B cell (primary cell): ENCODE data around the gene PPCDC. TPM values are rescaled to one million over a fixed set of nuclear protein-coding genes. Genes with fewer than 3 reads are reported as not detected.

Experiments
- ATAC-seq: fragments of 200-7000 bp; cut with Tn5 transposase; one replicate; pipeline ENCODE4 v1.10.0; 2021; ENCODE audit warnings: low read depth, mild to moderate bottlenecking, moderate number of reproducible peaks, moderate library complexity
- CTCF ChIA-PET: fragments of 350-600 bp; sonication (Branson Sonifier 250); formaldehyde crosslinking; loops from one replicate; lab custom pipeline; 2021; ENCODE audit warnings: antibody characterized with exemption, inconsistent platforms; lab: Charles Lee
- POLR2A ChIA-PET: fragments of 350-600 bp; sonication (Branson Sonifier 250); formaldehyde crosslinking; loops from one replicate; lab custom pipeline; 2021; ENCODE audit warnings: antibody characterized with exemption; lab: Charles Lee
- DNase-seq: peaks from one replicate; pipeline ENCODE4 v3.0.0; 2013
- H2AFZ ChIP-seq: 2 replicates; pipeline ENCODE4 v1.6.1; 2012; ENCODE audit warnings: mild to moderate bottlenecking, low read depth, low read length; ENCODE audit not compliant: insufficient read depth, poor library complexity, severe bottlenecking
- H3K27ac ChIP-seq, 2 donors: 1 replicate in 1 of 2; 2 replicates in 1 of 2; pipeline ENCODE4 v1.5.1; 2012 to 2013; ENCODE audit warnings: low read length in 2 of 2, mild to moderate bottlenecking in 2 of 2, moderate library complexity in 1 of 2
- H3K27me3 ChIP-seq, 4 experiments: fragments of 200-600 bp in 1 of 4; sonication (generic) in 1 of 4; replicated peaks in 1 of 4; 1 replicate in 2 of 4; 2 replicates in 2 of 4; pipeline versions ENCODE4 v1.6.1 to v1.7.0; 2013 to 2016; ENCODE audit warnings: low read length in 3 of 4, mild to moderate bottlenecking in 2 of 4, mixed read lengths in 1 of 4, moderate library complexity in 1 of 4; ENCODE audit not compliant: insufficient read depth in 4 of 4, control insufficient read depth in 3 of 4; ENCODE audit errors: control extremely low read depth in 1 of 4
- H3K36me3 ChIP-seq, 2 experiments: replicated peaks in 1 of 2; 1 replicate in 1 of 2; 2 replicates in 1 of 2; pipeline versions ENCODE4 v1.6.1 to v1.7.1; 2013; ENCODE audit warnings: low read length in 1 of 2; ENCODE audit not compliant: insufficient read depth in 2 of 2, control insufficient read depth in 1 of 2; ENCODE audit errors: control extremely low read depth in 1 of 2, extremely low read depth in 1 of 2
- H3K4me1 ChIP-seq, 2 donors: fragments of 200-600 bp in 1 of 2; sonication (generic) in 1 of 2; 1 replicate in 1 of 2; 2 replicates in 1 of 2; pipeline versions ENCODE4 v1.5.1 to v1.6.1; 2013 to 2017; ENCODE audit warnings: low read length in 2 of 2; ENCODE audit not compliant: control insufficient read depth in 2 of 2, insufficient read depth in 2 of 2
- H3K4me2 ChIP-seq: replicated peaks from 2 replicates; pipeline ENCODE3; 2012; ENCODE audit warnings: mild to moderate bottlenecking, low read depth, low read length; ENCODE audit not compliant: poor library complexity, severe bottlenecking
- H3K4me3 ChIP-seq, 5 experiments: fragments of 200-600 bp in 1 of 5; sonication (generic) in 1 of 5; 1 replicate in 3 of 5; 2 replicates in 2 of 5; pipeline versions ENCODE4 v1.5.1 to v1.7.0; 2011 to 2016; ENCODE audit warnings: low read length in 4 of 5, mild to moderate bottlenecking in 4 of 5, low read depth in 2 of 5, control low read depth in 1 of 5, moderate library complexity in 1 of 5; ENCODE audit not compliant: insufficient read depth in 1 of 5; ENCODE audit errors: control extremely low read depth in 1 of 5, extremely low read depth in 1 of 5
- H3K79me2 ChIP-seq: fragments of 200-600 bp; sonication (generic); one replicate; pipeline ENCODE4 v1.6.0; 2016; ENCODE audit warnings: low read length; ENCODE audit not compliant: control insufficient read depth, insufficient read depth
- H3K9ac ChIP-seq: fragments of 200-600 bp; sonication (generic); 2 replicates; pipeline ENCODE4 v1.6.1; 2017; ENCODE audit warnings: mild to moderate bottlenecking, low read length, moderate library complexity
- H3K9me3 ChIP-seq, 3 donors: one replicate each; pipeline versions ENCODE4 v1.6.1 to v1.7.1; 2013; ENCODE audit warnings: low read length in 2 of 3; ENCODE audit not compliant: control insufficient read depth in 2 of 3, insufficient read depth in 1 of 3; ENCODE audit errors: control extremely low read depth in 1 of 3
- H4K20me1 ChIP-seq: 2 replicates; pipeline ENCODE4 v1.6.0; 2012; ENCODE audit warnings: mild to moderate bottlenecking, low read length; ENCODE audit not compliant: insufficient read depth, control insufficient read depth, poor library complexity, severe bottlenecking
- H3K27ac Mint-ChIP-seq: one replicate; pipeline ENCODE4 v1.8.0; 2021; ENCODE audit warnings: mixed read lengths
- H3K27me3 Mint-ChIP-seq: one replicate; pipeline ENCODE4 v1.8.0; 2021; ENCODE audit warnings: mixed read lengths
- H3K4me1 Mint-ChIP-seq: one replicate; pipeline ENCODE4 v1.8.0; 2021; ENCODE audit warnings: mixed read lengths
- H3K4me3 Mint-ChIP-seq: one replicate; pipeline ENCODE4 v1.8.0; 2021; ENCODE audit warnings: mixed read lengths
- H3K9me3 Mint-ChIP-seq: one replicate; pipeline ENCODE4 v1.8.0; 2022; ENCODE audit warnings: mixed read lengths; ENCODE audit not compliant: insufficient read depth
- CTCF ChIP-seq: fragments of 200-600 bp; IDR thresholded peaks from one replicate; pipeline ENCODE4 v1.8.0; 2022; ENCODE audit warnings: antibody characterized with exemption, mild to moderate bottlenecking
- EZH2 ChIP-seq: IDR thresholded peaks from 2 replicates; pipeline ENCODE4 v1.6.1; 2012; ENCODE audit warnings: borderline replicate concordance, low read depth, mild to moderate bottlenecking, moderate library complexity, low read length; ENCODE audit not compliant: insufficient read depth, poor library complexity, severe bottlenecking
- WGBS: methylation state at CpG from one replicate; pipeline ENCODE4 v1.1.5; 2013; ENCODE audit warnings: missing lambda C conversion rate; ENCODE audit not compliant: insufficient coverage; 5-methylcytosine and 5-hydroxymethylcytosine counted together
- intact Hi-C: fragments of 100-400 bp; cut with micrococcal nuclease; formaldehyde crosslinking; loops from one replicate; pipeline ENCODE4 v1.10.0; 2022
- polyA plus RNA-seq: library from polyadenylated mRNA; depleted of rRNA; stranded (reverse); fragments of >200 nt; gene quantifications from 2 replicates; pipeline ENCODE4 v1.2.3, GENCODE V29; 2012
- total RNA-seq, 2 donors: library from RNA; stranded (reverse); fragments of 120-200 nt in 1 of 2; gene quantifications; 1 replicate in 1 of 2; 2 replicates in 1 of 2; pipeline versions ENCODE4 v1.2.3 to v1.2.4, GENCODE V29; 2013 to 2022

Gene PPCDC
- total and polyA plus RNA-seq, 2 donors (not counting 1 experiment from before 2014, with no cell fraction given), result 15.1 to 19.7 TPM

- CTCF ChIA-PET, result no interaction called here
- Mint-ChIP-seq H3K27me3 (no peaks in the 10 kb centered on the region), H3K4me1 (peaks cover 34% of the 10 kb centered on the region), H3K9me3 (no peaks in the 10 kb centered on the region), H3K4me3 (no peak overlapping the region), H3K27ac (no peak overlapping the region)
- no peak overlapping the region for H3K27ac ChIP-seq
- TF ChIP-seq CTCF (no peak), EZH2 (no peak)
- peaks cover 21% of the 10 kb centered on the region for H3K79me2 ChIP-seq
- intact Hi-C loops, result no loop called here
- H3K36me3 ChIP-seq, result peaks cover 0 to 3% of the 10 kb centered on the region in 2 experiments
- ATAC-seq, result no peak
- 50% methylated on average over 8 of the region's 11 CpGs for WGBS
- H3K27me3 ChIP-seq, result peaks cover 0 to 7% (median 0%) of the 10 kb centered on the region in 4 experiments
- POLR2A ChIA-PET, result no interaction called here
- no peak overlapping the region for H3K4me2 ChIP-seq
- H3K4me3 ChIP-seq, result no peak overlapping the region
- H3K4me1 ChIP-seq, result peaks cover 25 to 36% of the 10 kb centered on the region in 2 donors
- H2AFZ ChIP-seq, result no peak overlapping the region
- no peak overlapping the region for H3K9ac ChIP-seq
- H3K9me3 ChIP-seq, result no peaks in the 10 kb centered on the region
- DNase-seq, result no peak
- peaks cover 29% of the 10 kb centered on the region for H4K20me1 ChIP-seq
Measured at GRCh38 chr15:75049392-75049791, 26.0 kb downstream of the PPCDC start.

- Histone ChIP-seq H3K9ac (no peak overlapping the region), H3K27me3 (peaks cover 0 to 7% (median 0%) of the 10 kb centered on the region in 4 experiments), H3K4me1 (peaks cover 21 to 27% of the 10 kb centered on the region in 2 donors), H4K20me1 (peaks cover 24% of the 10 kb centered on the region), H3K27ac (no peak overlapping the region), H3K79me2 (peaks cover 15% of the 10 kb centered on the region), H2AFZ (no peak overlapping the region), H3K36me3 (peaks cover 0 to under 1% of the 10 kb centered on the region in 2 experiments), H3K4me3 (no peak overlapping the region), H3K9me3 (no peaks in the 10 kb centered on the region), H3K4me2 (no peak overlapping the region)
- ChIA-PET CTCF (no interaction called here), POLR2A (no interaction called here)
- Mint-ChIP-seq H3K9me3 (no peaks in the 10 kb centered on the region), H3K27me3 (no peaks in the 10 kb centered on the region), H3K4me3 (no peak overlapping the region), H3K27ac (no peak overlapping the region), H3K4me1 (peaks cover 25% of the 10 kb centered on the region)
- intact Hi-C loops, result no loop called here
- 100% methylated on average over 2 of the region's 2 CpGs for WGBS
- no peak for DNase-seq
- ATAC-seq, result no peak
- TF ChIP-seq EZH2, result no peak
- TF ChIP-seq CTCF, result no peak
Measured at GRCh38 chr15:75050283-75050682, 26.9 kb downstream of the PPCDC start.
